H1 (cell line): ENCODE measurements around the gene GFOD1.

Source experiments
- BACH1 ChIP-seq: IDR thresholded peaks from 2 replicates; pipeline ENCODE4 v1.6.1; 2012; ENCODE audit warnings: low read length, improper control_type of control experiment
- JUN ChIP-seq: IDR thresholded peaks from 2 replicates; pipeline ENCODE4 v1.6.1; 2011; ENCODE audit warnings: low read depth, mild to moderate bottlenecking, improper control_type of control experiment, low read length

GRCh38 chr6:13507306-13507860 lies 20.0 kb upstream of the GFOD1 start:
- TF ChIP-seq BACH1 (no peak), JUN (no peak)
